Panc1 (cell line): ENCODE measurements around the gene HCAR2.

Source experiments
- CTCF ChIP-seq: fragments of 450-650 bp; IDR thresholded peaks from 2 replicates; pipeline ENCODE4 v1.5.1; 2017; ENCODE audit warnings: mild to moderate bottlenecking
- REST ChIP-seq, 2 experiments: IDR thresholded peaks; 2 replicates each; pipeline ENCODE4 v1.6.1; 2011 to 2012; ENCODE audit warnings: low read depth in 2 of 2, control low read depth in 1 of 2, low read length in 1 of 2, mild to moderate bottlenecking in 1 of 2, moderate library complexity in 1 of 2; ENCODE audit not compliant: insufficient read depth in 1 of 2
- TCF7L2 ChIP-seq: IDR thresholded peaks from 2 replicates; pipeline ENCODE4 v1.6.1; 2011; ENCODE audit warnings: mild to moderate bottlenecking, low read depth, low read length, inconsistent platforms

DNA sequence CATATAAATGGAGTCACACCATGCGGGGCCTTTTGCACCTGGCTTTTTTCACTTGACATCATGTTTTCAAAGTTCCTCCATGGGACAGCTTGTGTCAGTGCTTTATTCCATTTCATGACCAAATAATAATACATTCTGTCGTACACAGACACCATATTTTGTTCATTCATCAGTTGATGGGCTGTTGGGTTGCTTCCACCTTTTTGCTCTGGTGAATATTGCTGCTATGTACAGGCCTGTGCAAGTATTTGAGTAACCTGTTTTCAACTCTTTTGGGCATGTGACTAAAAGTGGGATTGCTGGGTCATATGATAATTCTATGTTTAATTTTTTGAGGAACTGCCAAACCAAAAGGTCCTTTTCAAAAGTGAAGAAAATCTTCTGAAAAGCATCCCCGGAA lies 46.9 kb downstream of the HCAR2 start:
- TF ChIP-seq CTCF (no peak), REST (IDR thresholded peaks at IDR 0.05; ENCODE audit: insufficient read depth in 1 of 2, low read depth in 2 of 2, low read length in 1 of 2) (no peak), TCF7L2 (no peak)
